Nephron progenitor cell (in vitro differentiated cells): ENCODE data around the gene ABHD15.

Experiments used
- DNase-seq: peaks from one replicate; pipeline ENCODE4 v3.0.0; 2021
- H3K27ac Mint-ChIP-seq: 2 replicates; pipeline ENCODE4 v1.8.0; 2021; ENCODE audit warnings: mild to moderate bottlenecking, moderate library complexity, mixed read lengths
- H3K27me3 Mint-ChIP-seq: 2 replicates; pipeline ENCODE4 v1.8.0; 2021; ENCODE audit warnings: mild to moderate bottlenecking, low read depth, mixed read lengths; ENCODE audit not compliant: poor library complexity
- H3K36me3 Mint-ChIP-seq: 2 replicates; pipeline ENCODE4 v1.8.0; 2021; ENCODE audit warnings: low read depth, mixed read lengths
- H3K4me1 Mint-ChIP-seq: 2 replicates; pipeline ENCODE4 v1.8.0; 2021; ENCODE audit warnings: mixed read lengths
- H3K4me3 Mint-ChIP-seq: 2 replicates; pipeline ENCODE4 v1.8.0; 2021; ENCODE audit warnings: mild to moderate bottlenecking, moderate library complexity, mixed read lengths
- H3K9me3 Mint-ChIP-seq: 2 replicates; pipeline ENCODE4 v1.8.0; 2021; ENCODE audit warnings: mild to moderate bottlenecking, moderate library complexity, mixed read lengths
- TF ChIP-seq, protein P1 (sequence below): fragments of 200-600 bp; sonication (generic); IDR thresholded peaks from 2 replicates; pipeline ENCODE4 v1.5.0; 2021; ENCODE audit warnings: antibody characterized with exemption

The ABHD15 gene

GRCh38 chr17:29555840-29556239, 11.0 kb downstream of the ABHD15 start:
- TF ChIP-seq, protein P1, sequence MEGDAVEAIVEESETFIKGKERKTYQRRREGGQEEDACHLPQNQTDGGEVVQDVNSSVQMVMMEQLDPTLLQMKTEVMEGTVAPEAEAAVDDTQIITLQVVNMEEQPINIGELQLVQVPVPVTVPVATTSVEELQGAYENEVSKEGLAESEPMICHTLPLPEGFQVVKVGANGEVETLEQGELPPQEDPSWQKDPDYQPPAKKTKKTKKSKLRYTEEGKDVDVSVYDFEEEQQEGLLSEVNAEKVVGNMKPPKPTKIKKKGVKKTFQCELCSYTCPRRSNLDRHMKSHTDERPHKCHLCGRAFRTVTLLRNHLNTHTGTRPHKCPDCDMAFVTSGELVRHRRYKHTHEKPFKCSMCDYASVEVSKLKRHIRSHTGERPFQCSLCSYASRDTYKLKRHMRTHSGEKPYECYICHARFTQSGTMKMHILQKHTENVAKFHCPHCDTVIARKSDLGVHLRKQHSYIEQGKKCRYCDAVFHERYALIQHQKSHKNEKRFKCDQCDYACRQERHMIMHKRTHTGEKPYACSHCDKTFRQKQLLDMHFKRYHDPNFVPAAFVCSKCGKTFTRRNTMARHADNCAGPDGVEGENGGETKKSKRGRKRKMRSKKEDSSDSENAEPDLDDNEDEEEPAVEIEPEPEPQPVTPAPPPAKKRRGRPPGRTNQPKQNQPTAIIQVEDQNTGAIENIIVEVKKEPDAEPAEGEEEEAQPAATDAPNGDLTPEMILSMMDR = no peak
- Mint-ChIP-seq H3K4me1 (peaks cover 11% of the 10 kb centered on the region), H3K27me3 (peaks cover 29% of the 10 kb centered on the region), H3K4me3 (no peak overlapping the region), H3K27ac (no peak overlapping the region), H3K36me3 (peaks cover 7% of the 10 kb centered on the region), H3K9me3 (no peaks in the 10 kb centered on the region)
- DNase-seq = no peak

DNA sequence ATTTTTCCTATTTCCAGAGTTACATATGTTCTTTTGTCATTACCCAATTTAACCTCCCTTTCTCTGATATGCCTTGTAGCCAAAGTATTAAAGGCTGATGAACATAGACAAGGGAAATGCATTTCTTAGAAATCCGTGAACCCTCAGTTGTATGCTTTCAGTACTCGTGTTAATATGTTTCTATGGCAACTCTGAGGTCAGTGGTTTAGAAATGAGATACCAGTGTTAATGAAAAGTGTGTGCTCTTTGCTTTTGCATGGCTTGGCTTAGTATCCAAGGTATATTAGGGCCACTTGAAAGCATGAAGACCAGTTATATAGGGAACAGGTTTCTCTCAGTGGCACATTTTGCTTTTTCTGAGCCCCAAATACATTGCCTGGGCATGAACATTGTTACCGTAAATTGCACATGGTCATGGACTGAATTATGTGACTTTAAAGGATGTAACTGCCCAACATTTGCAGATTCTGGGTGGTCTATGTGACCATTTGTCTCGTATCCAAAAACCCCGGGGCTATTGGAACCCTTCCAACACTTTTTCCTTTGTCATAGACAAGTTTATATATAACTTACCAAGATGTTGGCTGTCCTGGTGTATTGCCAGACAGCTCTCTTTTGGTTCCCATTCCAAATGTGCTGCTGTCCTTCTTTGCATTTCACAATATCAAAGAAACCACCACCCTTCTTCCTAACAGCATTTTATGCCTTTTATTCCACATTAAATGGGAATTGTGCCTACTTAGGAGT, 17.5 kb downstream of the ABHD15 start:
- Mint-ChIP-seq H3K27ac (no peak overlapping the region), H3K4me3 (no peak overlapping the region), H3K9me3 (no peaks in the 10 kb centered on the region), H3K27me3 (peaks cover 3% of the 10 kb centered on the region), H3K36me3 (peaks cover 18% of the 10 kb centered on the region), H3K4me1 (no peaks in the 10 kb centered on the region)
- DNase-seq = no peak
- TF ChIP-seq, protein P1 = no peak

- H3K36me3 Mint-ChIP-seq = peaks cover 43% of the 10 kb centered on the region
- H3K9me3 Mint-ChIP-seq = no peaks in the 10 kb centered on the region
- no peak for DNase-seq
- TF ChIP-seq, protein P1 = no peak
- H3K4me1 Mint-ChIP-seq = no peaks in the 10 kb centered on the region
- no peak overlapping the region for H3K27ac Mint-ChIP-seq
- H3K27me3 Mint-ChIP-seq = no peaks in the 10 kb centered on the region
- no peak overlapping the region for H3K4me3 Mint-ChIP-seq
Observed at GRCh38 chr17:29546830-29547229, 20.0 kb downstream of the ABHD15 start.

DNA sequence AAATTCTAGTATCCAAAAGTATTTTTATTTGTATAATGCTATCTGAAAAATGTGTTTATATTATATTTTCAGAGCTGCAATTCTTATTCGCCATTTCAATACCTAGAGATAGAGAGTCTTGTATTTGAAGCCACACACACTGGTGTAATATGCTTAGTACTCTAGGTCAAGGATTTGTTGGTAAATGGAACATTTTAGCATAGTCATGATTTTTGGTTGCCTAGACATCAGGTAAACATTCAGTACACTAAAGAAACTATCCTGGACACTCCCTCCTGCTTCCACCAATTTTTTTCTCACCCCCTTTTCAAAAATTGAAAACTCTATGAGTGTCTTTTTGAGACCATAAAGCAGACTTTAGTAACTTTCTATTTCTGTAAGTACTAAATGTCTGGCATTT, 20.8 kb downstream of the ABHD15 start:
- H3K4me1 Mint-ChIP-seq = no peaks in the 10 kb centered on the region
- TF ChIP-seq, protein P1 = no peak
- H3K4me3 Mint-ChIP-seq = no peak overlapping the region
- H3K36me3 Mint-ChIP-seq = peaks cover 37% of the 10 kb centered on the region
- no peak overlapping the region for H3K27ac Mint-ChIP-seq
- H3K27me3 Mint-ChIP-seq = no peaks in the 10 kb centered on the region
- H3K9me3 Mint-ChIP-seq = no peaks in the 10 kb centered on the region
- DNase-seq = no peak

DNA sequence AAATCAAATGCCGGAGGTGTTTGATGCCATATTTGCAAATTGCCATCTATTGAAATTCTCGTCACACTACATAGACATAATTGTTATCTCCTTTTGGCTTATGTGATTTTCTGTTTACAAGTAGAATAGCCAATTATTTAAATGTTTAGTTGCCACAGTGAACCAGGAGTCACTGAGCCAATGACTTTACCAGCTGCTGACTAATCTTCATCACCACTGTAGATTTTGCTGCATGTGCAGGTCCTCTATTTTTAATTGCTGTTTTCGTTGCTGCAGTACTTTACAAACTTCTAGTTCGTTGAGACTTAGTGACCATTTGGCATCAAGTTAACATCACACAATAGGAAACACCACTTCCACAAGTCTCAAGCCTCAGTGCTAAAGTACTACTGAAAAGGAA, 22.8 kb downstream of the ABHD15 start:
- DNase-seq = no peak
- H3K27me3 Mint-ChIP-seq = peaks cover 3% of the 10 kb centered on the region
- no peak overlapping the region for H3K27ac Mint-ChIP-seq
- TF ChIP-seq, protein P1 = no peak
- no peaks in the 10 kb centered on the region for H3K4me1 Mint-ChIP-seq
- H3K4me3 Mint-ChIP-seq = no peak overlapping the region
- H3K9me3 Mint-ChIP-seq = no peaks in the 10 kb centered on the region
- peaks cover 51% of the 10 kb centered on the region for H3K36me3 Mint-ChIP-seq

DNA sequence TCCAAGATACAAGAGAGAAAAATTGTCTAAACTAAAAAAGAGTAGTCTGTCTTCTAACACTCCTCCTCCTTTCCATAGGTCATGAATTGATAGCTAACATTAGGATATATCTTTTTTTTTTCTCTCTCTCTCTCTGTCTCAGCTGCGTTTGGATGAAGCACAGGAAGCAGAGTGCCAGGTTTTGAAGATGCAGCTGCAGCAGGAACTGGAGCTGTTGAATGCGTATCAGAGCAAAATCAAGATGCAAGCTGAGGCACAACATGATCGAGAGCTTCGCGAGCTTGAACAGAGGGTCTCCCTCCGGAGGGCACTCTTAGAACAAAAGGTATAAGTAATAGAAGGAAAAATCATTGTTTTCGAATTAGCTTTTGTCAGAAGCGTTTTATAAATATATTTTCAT, 32.9 kb downstream of the ABHD15 start:
- no peaks in the 10 kb centered on the region for H3K4me1 Mint-ChIP-seq
- H3K9me3 Mint-ChIP-seq = peaks cover 13% of the 10 kb centered on the region
- H3K4me3 Mint-ChIP-seq = no peak overlapping the region
- TF ChIP-seq, protein P1 = no peak
- peaks cover 74% of the 10 kb centered on the region for H3K36me3 Mint-ChIP-seq
- no peak overlapping the region for H3K27ac Mint-ChIP-seq
- no peak for DNase-seq
- H3K27me3 Mint-ChIP-seq = no peaks in the 10 kb centered on the region
